ENCODE data around the gene SOX10.

SOX10 gene

GRCh38 chr22:37930270-37930951, 53.9 kb downstream of the SOX10 start:
- DNase-seq, result no peak

DNA sequence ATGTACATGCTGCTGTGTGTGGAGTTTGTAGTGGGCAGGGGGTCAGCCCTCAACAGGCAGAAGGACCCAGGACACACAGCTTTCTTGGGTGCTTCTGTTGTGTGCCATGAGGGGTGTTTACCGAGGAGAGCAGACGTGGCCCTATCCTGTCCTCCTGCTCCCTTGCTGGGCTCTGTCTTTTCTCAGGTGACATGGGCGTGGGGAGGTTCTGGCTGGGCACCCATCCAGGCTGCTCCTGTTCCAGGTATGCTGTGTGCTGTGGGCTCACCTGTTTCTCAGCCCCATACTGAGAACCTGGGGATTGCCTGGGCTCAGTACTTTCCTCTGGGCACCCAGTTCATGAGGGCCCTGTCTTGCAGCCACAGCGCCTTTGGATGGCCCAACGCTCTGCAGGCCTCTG, 55.0 kb downstream of the SOX10 start:
- DNase-seq, result no peak

DNA sequence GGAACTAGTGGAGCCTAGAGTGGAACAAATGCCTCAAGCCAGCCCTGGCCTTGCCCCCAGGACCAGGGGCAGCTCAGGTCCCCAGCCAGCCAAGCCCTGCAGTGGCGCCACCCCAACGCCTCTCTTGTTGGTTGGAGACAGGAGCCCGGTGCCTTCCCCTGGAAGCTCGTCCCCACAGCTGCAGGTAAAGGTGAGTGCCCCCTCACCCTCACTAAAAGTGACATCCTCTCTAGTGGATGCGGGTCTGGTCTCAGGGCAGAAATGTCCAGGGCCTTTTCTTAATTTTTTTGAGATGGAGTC, 56.8 kb downstream of the SOX10 start:
- no peak for DNase-seq

GRCh38 chr22:37926771-37927636, 57.4 kb downstream of the SOX10 start:
- no peak for DNase-seq

DNA sequence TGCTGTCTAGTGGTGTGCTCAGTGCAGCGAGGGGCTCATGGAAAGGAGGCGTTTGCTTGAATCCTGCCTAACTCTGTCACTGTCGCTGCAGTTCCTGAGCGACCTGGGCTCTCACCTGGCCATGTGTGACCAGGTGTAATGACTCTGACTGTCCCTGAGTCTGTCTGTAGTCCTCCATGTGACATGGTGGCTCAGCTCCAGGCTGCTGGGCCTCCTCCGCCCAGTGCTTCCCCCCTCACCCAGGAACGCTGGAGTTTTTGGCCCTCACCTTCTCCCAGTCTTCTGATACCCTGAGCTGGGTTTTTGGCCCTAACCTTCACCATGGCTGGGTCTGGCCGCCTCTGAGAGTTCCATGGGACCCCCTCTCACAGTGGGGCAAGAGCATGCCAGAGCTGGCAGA, 58.0 kb downstream of the SOX10 start:
- no peak for DNase-seq

GRCh38 chr22:37925767-37926166, 58.6 kb downstream of the SOX10 start:
- no peak for DNase-seq

DNA sequence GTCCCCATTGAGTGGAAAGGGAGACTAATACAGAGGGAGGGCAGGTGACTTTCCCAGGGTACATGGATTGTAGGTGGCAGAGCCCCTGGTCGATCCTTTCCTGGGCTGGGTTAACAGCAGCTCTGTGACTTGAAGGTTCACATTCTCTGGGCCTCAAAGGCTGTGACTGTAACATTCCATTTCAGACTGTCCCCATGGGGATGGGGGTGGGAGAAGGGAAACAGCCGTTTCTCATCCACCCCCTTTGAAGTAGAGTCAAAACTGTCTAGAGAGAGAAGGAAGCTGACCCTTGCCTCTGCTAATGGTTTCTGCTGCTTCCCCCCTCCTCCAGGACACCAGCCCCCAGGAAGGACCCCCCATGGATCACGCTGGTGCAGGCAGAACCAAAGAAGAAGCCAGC, 59.0 kb downstream of the SOX10 start:
- no peak for DNase-seq

- no peak for DNase-seq
These were observed 59.8 kb downstream of the SOX10 start for GRCh38 chr22:37924386-37925065.

DNA sequence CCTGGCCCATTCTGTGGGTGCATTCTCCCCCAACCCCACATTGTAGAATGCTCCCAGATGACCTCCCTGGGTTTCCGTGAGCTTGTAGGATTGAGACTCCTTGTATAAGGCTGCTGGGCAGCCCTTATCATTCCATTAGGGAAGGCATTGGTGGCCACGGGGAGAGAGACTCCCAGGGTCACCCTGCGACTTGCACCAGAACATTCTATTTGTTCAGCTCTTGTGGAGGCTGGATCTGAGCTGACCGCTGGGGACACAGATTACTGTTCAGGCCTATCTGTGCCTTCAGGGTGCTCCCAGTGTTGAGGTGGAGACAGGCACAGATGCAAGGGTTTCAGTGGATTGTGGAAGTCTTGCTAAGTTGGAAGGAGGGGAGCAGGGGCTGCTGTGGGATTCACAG, 60.4 kb downstream of the SOX10 start:
- DNase-seq, result no peak
